ENCODE results near the gene SIRPG. TPM values are rescaled to one million over a fixed set of nuclear protein-coding genes. Genes with fewer than 3 reads are reported as not detected.

The SIRPG gene
- total and polyA plus RNA-seq, 2 of the 13 experiments (the other 11 are each of a cell fraction or from before 2014, with no cell fraction given) = not detected

DNA sequence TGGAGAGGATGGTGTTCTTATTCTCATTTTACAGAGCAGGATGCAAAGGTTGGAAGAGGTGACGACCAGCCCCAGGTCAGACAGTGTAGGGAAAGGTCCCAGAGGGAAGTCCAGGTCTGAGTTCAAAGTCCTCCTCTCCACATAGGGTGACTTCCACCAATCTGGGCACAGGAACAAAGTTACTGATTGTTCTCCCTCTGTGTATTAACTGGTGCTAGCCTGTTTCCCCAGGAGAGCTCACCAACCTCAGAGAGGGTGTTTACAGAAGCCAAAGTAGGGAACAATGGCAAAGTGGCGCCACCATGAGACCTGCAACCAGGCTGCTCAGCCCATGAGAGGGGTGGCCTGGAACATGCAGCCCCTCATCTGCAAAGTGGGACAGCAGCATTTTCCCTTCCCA is 21.0 kb downstream of the SIRPG start (continued):
- TF ChIP-seq, protein P1, sequence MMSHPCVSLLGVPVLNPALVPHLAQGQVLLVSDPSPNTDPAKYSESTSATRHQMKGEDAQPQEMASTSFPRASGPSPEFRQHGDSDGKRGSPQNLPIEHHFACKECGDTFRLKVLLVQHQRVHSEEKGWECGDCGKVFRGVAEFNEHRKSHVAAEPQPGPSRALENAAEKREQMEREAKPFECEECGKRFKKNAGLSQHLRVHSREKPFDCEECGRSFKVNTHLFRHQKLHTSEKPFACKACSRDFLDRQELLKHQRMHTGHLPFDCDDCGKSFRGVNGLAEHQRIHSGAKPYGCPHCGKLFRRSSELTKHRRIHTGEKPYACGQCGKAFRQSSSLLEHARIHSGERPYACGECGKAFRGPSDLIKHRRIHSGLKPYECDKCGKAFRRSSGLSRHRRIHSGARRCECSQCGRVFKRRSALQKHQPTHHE (CRISPR knock-in tag; IDR thresholded peaks at IDR 0.05; ENCODE audit: borderline replicate concordance) = no peak
- TF ChIP-seq ZNF674 (CRISPR knock-in tag; IDR thresholded peaks at IDR 0.05; ENCODE audit: low read depth) (no peak), ZSCAN21 (CRISPR knock-in tag; IDR thresholded peaks at IDR 0.05; ENCODE audit: borderline replicate concordance) (no peak), HHEX (CRISPR knock-in tag; IDR thresholded peaks at IDR 0.05) (no peak), ZNF350 (CRISPR knock-in tag; IDR thresholded peaks at IDR 0.05; ENCODE audit: borderline replicate concordance, low read depth) (peak; percentile 54; the same call in 1 of the 2 replicates), GATAD2A (CRISPR knock-in tag; IDR thresholded peaks at IDR 0.05) (peak; percentile 84), KLF11 (CRISPR knock-in tag; IDR thresholded peaks at IDR 0.05) (no peak), ZNF567 (CRISPR knock-in tag; IDR thresholded peaks at IDR 0.05; ENCODE audit: borderline replicate concordance) (no peak), RFX5 (IDR thresholded peaks at IDR 0.05; ENCODE audit: low read depth, low read length) (no peak), XRCC5 (optimal IDR thresholded peaks at IDR 0.05; ENCODE audit: low read length) (peak; percentile 93), ZNF501 (CRISPR knock-in tag; IDR thresholded peaks at IDR 0.05) (no peak), MBNL3 (CRISPR knock-in tag; conservative IDR thresholded peaks at IDR 0.05) (no peak), ZNF224 (CRISPR knock-in tag; IDR thresholded peaks at IDR 0.05) (no peak), ZBTB49 (CRISPR knock-in tag; IDR thresholded peaks at IDR 0.05; ENCODE audit: borderline replicate concordance) (no peak), NR2F2 (IDR thresholded peaks at IDR 0.05; ENCODE audit: borderline replicate concordance, low read depth) (no peak)
- TF ChIP-seq, protein P2, sequence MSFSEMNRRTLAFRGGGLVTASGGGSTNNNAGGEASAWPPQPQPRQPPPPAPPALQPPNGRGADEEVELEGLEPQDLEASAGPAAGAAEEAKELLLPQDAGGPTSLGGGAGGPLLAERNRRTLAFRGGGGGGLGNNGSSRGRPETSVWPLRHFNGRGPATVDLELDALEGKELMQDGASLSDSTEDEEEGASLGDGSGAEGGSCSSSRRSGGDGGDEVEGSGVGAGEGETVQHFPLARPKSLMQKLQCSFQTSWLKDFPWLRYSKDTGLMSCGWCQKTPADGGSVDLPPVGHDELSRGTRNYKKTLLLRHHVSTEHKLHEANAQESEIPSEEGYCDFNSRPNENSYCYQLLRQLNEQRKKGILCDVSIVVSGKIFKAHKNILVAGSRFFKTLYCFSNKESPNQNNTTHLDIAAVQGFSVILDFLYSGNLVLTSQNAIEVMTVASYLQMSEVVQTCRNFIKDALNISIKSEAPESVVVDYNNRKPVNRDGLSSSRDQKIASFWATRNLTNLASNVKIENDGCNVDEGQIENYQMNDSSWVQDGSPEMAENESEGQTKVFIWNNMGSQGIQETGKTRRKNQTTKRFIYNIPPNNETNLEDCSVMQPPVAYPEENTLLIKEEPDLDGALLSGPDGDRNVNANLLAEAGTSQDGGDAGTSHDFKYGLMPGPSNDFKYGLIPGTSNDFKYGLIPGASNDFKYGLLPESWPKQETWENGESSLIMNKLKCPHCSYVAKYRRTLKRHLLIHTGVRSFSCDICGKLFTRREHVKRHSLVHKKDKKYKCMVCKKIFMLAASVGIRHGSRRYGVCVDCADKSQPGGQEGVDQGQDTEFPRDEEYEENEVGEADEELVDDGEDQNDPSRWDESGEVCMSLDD (CRISPR knock-in tag; IDR thresholded peaks at IDR 0.05; ENCODE audit: borderline replicate concordance) = no peak
